ENCODE measurements around the gene NRARP. TPM values are rescaled to one million over a fixed set of nuclear protein-coding genes. Genes with fewer than 3 reads are reported as not detected.

NRARP gene
- total RNA-seq, 1 experiment from 2014 or later, result 32.6 TPM

GRCh38 chr9:137312852-137313325 lies 10.8 kb upstream of the NRARP start:
- Mint-ChIP-seq H3K9me3 (ENCODE audit: low read depth, unreplicated experiment) (no peaks in the 10 kb centered on the region), H3K4me3 (ENCODE audit: low read depth, unreplicated experiment) (no peak overlapping the region), H3K4me1 (ENCODE audit: low read depth, unreplicated experiment) (no peaks in the 10 kb centered on the region), H3K27me3 (ENCODE audit: unreplicated experiment) (no peaks in the 10 kb centered on the region), H3K27ac (ENCODE audit: unreplicated experiment) (no peak overlapping the region), H3K36me3 (ENCODE audit: insufficient read depth, unreplicated experiment) (no peaks in the 10 kb centered on the region)
- intact Hi-C loops (cut with micrococcal nuclease; ENCODE audit: unreplicated experiment), result no loop called here
- BruUV-seq (replicated peaks), result no TSS peak
- DNase-seq, result no peak
- TF ChIP-seq CTCF (IDR thresholded peaks at IDR 0.05; ENCODE audit: unreplicated experiment), result no peak
- CTCF ChIA-PET, result interaction anchor here (0.6 kb wide), 1 partner anchor 737 kb away, joined by 4 read pairs; no protein-coding TSS in a partner anchor

DNA sequence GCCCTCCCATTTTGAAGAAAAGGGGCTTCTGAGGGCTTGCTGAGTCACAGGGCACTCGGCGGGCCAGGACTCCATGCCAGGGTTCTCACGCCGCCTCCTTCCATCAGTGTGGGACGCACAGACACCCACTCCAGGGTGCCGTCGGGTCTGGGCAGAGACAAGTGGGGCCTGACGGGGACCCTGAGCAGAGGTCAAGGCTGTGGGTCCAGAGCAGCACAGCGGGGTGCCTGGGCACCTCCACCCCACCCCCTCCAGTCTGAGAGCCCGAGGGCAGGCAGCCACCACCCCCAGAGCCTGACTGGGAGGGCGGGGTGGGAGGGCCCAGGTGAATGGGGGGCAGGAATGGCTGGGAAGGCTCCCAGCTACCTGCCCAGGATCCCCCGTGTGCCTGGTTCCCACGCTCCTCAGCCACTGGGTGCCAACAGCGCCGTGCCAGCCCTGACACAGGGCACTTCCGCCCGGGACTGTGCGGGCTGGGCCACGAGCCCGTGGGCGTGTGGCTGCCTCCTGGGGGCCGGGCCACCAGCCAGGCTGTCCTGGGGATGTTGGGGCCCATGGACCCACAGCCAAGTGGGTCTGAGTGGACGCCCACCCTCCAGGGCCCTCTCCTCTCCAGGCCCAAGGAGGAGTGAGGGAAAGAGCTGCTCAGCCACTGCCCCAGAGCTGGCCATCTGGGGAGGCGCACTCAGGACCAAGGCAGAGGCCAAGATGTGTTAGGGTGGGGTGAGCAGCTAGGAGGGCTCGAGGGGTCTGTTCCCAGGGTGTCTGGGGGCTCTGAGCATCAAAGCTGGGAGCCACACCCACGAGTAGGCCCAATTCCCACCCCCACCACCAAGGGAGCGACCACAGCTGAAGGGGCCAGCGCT lies 10.1 kb upstream of the NRARP start:
- CTCF ChIA-PET, result interaction anchor here (0.6 to 1.0 kb wide), 2 partner anchors 13 to 736 kb away, joined by 3 to 4 read pairs; no protein-coding TSS in a partner anchor
- no TSS peak for BruUV-seq (replicated peaks)
- no peak overlapping the region for H3K27ac Mint-ChIP-seq (ENCODE audit: unreplicated experiment)
- H3K4me1 Mint-ChIP-seq (ENCODE audit: low read depth, unreplicated experiment), result no peaks in the 10 kb centered on the region
- H3K36me3 Mint-ChIP-seq (ENCODE audit: insufficient read depth, unreplicated experiment), result peaks cover 3% of the 10 kb centered on the region
- H3K4me3 Mint-ChIP-seq (ENCODE audit: low read depth, unreplicated experiment), result no peak overlapping the region
- no peaks in the 10 kb centered on the region for H3K27me3 Mint-ChIP-seq (ENCODE audit: unreplicated experiment)
- intact Hi-C loops (cut with micrococcal nuclease; ENCODE audit: unreplicated experiment), result no loop called here
- no peaks in the 10 kb centered on the region for H3K9me3 Mint-ChIP-seq (ENCODE audit: low read depth, unreplicated experiment)
- DNase-seq, result no peak
- no peak for TF ChIP-seq CTCF (IDR thresholded peaks at IDR 0.05; ENCODE audit: unreplicated experiment)

DNA sequence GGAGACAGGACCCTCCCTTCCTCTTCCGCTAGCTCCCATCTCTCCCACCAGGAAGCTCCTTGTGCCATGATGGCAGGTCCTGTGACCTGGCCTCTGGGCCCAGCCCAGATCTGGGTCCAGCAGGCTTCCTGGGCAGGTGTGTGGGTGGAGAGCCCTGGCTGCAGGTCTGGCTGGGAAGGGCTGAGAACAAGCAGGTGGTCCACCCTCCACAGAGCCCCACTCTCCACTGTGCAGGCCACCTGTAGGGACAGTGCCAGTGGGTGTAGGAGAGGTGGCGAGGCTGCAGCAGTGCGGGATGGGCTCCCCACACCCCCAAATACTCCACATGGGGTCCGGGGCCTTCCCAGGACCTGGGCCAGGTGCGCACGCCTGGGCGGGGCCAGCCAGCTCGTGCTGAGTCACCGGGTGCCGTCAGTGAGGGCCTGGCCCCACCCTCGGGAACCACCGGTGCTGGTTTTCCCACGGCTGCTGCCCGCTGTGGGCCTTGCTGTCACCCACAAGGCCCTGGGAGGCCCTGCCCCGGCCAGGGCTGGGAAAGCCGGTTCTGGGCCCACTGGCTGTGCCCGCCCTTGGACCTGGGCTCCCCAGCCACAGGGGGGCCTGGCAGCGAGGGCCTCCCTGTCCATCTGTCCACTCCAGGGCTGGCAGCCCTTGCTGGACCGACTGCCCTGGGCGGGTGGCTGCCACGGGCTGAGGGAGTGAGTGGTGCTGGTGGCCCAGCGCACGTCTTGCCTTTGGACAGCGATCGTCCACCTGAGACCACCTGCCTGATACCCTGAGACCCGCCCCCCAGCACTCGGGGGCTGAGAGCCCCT lies 9.3 kb upstream of the NRARP start:
- peaks cover 6% of the 10 kb centered on the region for H3K36me3 Mint-ChIP-seq (ENCODE audit: insufficient read depth, unreplicated experiment)
- no peaks in the 10 kb centered on the region for H3K4me1 Mint-ChIP-seq (ENCODE audit: low read depth, unreplicated experiment)
- H3K4me3 Mint-ChIP-seq (ENCODE audit: low read depth, unreplicated experiment), result no peak overlapping the region
- no peaks in the 10 kb centered on the region for H3K9me3 Mint-ChIP-seq (ENCODE audit: low read depth, unreplicated experiment)
- intact Hi-C loops (cut with micrococcal nuclease; ENCODE audit: unreplicated experiment), result no loop called here
- BruUV-seq (replicated peaks), result no TSS peak
- no peaks in the 10 kb centered on the region for H3K27me3 Mint-ChIP-seq (ENCODE audit: unreplicated experiment)
- CTCF ChIA-PET, result interaction anchor here (0.8 to 1.0 kb wide), 2 partner anchors 12 to 123 kb away, joined by 3 read pairs; partner anchors contain the start of gene SSNA1
- no peak for TF ChIP-seq CTCF (IDR thresholded peaks at IDR 0.05; ENCODE audit: unreplicated experiment)
- peak; percentile 91 for DNase-seq
- peak overlapping the region; percentile 81 for H3K27ac Mint-ChIP-seq (ENCODE audit: unreplicated experiment)

DNA sequence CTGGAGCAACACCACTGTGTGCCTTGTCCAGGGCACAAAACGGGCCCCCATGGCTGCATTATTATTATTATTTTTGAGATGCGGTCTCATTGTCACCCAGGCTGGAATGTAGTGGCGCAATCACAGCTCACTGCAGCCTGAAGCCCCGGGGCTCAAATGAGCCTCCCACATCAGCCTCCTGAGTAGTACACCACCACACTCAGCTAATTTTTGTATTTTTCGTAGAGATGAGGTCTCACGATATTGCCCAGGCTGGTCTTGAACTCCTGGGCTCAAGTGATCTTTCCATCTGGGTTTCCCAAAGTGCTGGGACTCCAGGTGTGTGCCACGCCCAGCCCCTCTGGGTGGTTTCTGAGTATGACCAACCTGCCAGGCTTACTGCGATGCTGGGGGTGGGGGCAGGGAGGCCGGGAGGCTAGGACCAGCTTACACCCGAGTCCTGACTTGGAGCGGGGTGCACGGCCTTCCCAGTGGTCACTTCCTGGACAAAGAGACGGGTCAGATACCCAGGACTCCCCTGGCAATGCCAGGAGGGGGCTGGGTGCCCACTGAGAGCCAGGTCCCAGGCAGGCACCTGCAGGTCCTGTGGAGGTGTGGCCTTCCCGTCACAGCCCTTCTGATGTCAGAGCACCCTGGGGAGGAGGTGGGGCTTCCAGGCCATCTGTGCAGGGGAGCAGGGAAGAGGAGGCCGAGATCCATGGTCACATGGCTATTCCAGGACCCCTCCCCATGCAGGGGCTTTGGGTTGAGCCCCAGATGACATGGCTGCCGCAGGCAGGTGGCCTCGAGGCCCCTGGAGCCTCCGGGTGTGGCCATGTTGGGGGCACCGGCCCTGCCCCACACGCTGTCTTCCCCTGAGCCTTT lies 8.3 kb upstream of the NRARP start:
- Mint-ChIP-seq H3K27ac (ENCODE audit: unreplicated experiment) (peak overlapping the region; percentile 81), H3K4me1 (ENCODE audit: low read depth, unreplicated experiment) (no peaks in the 10 kb centered on the region), H3K9me3 (ENCODE audit: low read depth, unreplicated experiment) (no peaks in the 10 kb centered on the region), H3K4me3 (ENCODE audit: low read depth, unreplicated experiment) (no peak overlapping the region), H3K36me3 (ENCODE audit: insufficient read depth, unreplicated experiment) (peaks cover 6% of the 10 kb centered on the region), H3K27me3 (ENCODE audit: unreplicated experiment) (no peaks in the 10 kb centered on the region)
- BruUV-seq (replicated peaks), result no TSS peak
- TF ChIP-seq CTCF (IDR thresholded peaks at IDR 0.05; ENCODE audit: unreplicated experiment), result no peak
- DNase-seq, result peak; percentile 67
- intact Hi-C loops (cut with micrococcal nuclease; ENCODE audit: unreplicated experiment), result no loop called here
- CTCF ChIA-PET, result interaction anchor here (0.8 kb wide), 1 partner anchor 122 kb away, joined by 3 read pairs; the partner anchor contains the start of gene SSNA1

Measured in Calu3 (cell line).